IMR-90 (cell line): ENCODE results near the gene MARCHF9. TPM values are rescaled to one million over a fixed set of nuclear protein-coding genes. Genes with fewer than 3 reads are reported as not detected.

ENCODE experiments used
- ATAC-seq: fragments of 200-7000 bp; cut with Tn5 transposase; 2 replicates; pipeline ENCODE4 v1.9.1; 2020; ENCODE audit warnings: low read depth, mild to moderate bottlenecking, moderate library complexity
- BruUV-seq: library from RNA; stranded (reverse); fragments of 400-500 nt; replicated peaks from 2 replicates; lab custom pipeline; 2021; lab: Mats Ljungman, UMichigan
- CTCF ChIA-PET: fragments of 300-600 bp; formaldehyde crosslinking; extraction: SDS; loops from one replicate; lab custom pipeline; 2021; ENCODE audit warnings: antibody characterized with exemption; lab: Yijun Ruan, JAX
- POLR2A ChIA-PET: fragments of 300-600 bp; sonication (Branson Sonifier 250); formaldehyde crosslinking; loops from one replicate; lab custom pipeline; 2022; ENCODE audit warnings: antibody characterized with exemption; ENCODE audit not compliant: unreplicated experiment; lab: Charles Lee
- DNase-seq: peaks from one replicate; pipeline ENCODE4 v3.0.0; 2013
- H2AFZ ChIP-seq: replicated peaks from 2 replicates; pipeline ENCODE3; 2013; ENCODE audit warnings: low read length, mild to moderate bottlenecking; ENCODE audit not compliant: poor library complexity
- H2AK5ac ChIP-seq: 2 replicates; pipeline ENCODE4 v1.6.1; 2013; ENCODE audit warnings: low read depth, low read length, inconsistent platforms
- H2AK9ac ChIP-seq: replicated peaks from 2 replicates; pipeline ENCODE3; 2013; ENCODE audit warnings: mild to moderate bottlenecking, low read depth, low read length, moderate library complexity; ENCODE audit not compliant: poor library complexity
- H2BK120ac ChIP-seq: 2 replicates; pipeline ENCODE4 v1.6.1; 2013; ENCODE audit warnings: low read depth, low read length, inconsistent platforms
- H2BK15ac ChIP-seq: 3 replicates; pipeline ENCODE4 v1.6.1; 2013; ENCODE audit warnings: low read depth, low read length, inconsistent platforms
- H2BK20ac ChIP-seq: 2 replicates; pipeline ENCODE4 v1.6.1; 2013; ENCODE audit warnings: low read depth, mild to moderate bottlenecking, inconsistent platforms, low read length, moderate library complexity
- H2BK5ac ChIP-seq: 2 replicates; pipeline ENCODE4 v1.6.1; 2013; ENCODE audit warnings: mild to moderate bottlenecking, low read depth, low read length, inconsistent platforms; ENCODE audit not compliant: poor library complexity, severe bottlenecking
- H3K14ac ChIP-seq: replicated peaks from 2 replicates; pipeline ENCODE4 v1.6.1; 2013; ENCODE audit warnings: low read depth, low read length, inconsistent platforms
- H3K18ac ChIP-seq: 2 replicates; pipeline ENCODE4 v1.6.1; 2013; ENCODE audit warnings: low read depth, low read length, control low read depth
- H3K23ac ChIP-seq: 2 replicates; pipeline ENCODE4 v1.6.1; 2013; ENCODE audit warnings: low read depth, low read length, inconsistent platforms
- H3K27ac ChIP-seq: 2 replicates; pipeline ENCODE4 v1.5.1; 2013; ENCODE audit warnings: mild to moderate bottlenecking, control low read depth, low read length; ENCODE audit not compliant: insufficient read depth
- H3K27me3 ChIP-seq: 2 replicates; pipeline ENCODE4 v1.6.1; 2013; ENCODE audit warnings: low read length; ENCODE audit not compliant: control insufficient read depth, insufficient read depth
- H3K36me3 ChIP-seq: 2 replicates; pipeline ENCODE4 v1.6.1; 2013; ENCODE audit warnings: low read length, mixed read lengths; ENCODE audit not compliant: control insufficient read depth, insufficient read depth
- H3K4ac ChIP-seq: 2 replicates; pipeline ENCODE4 v1.6.1; 2013; ENCODE audit warnings: low read depth, low read length, inconsistent platforms
- H3K4me1 ChIP-seq: 2 replicates; pipeline ENCODE4 v1.6.1; 2013; ENCODE audit warnings: low read length, mixed read lengths; ENCODE audit not compliant: control insufficient read depth, insufficient read depth
- H3K4me2 ChIP-seq: 2 replicates; pipeline ENCODE4 v1.6.1; 2013; ENCODE audit warnings: low read depth, mild to moderate bottlenecking, control low read depth, low read length, moderate library complexity
- H3K4me3 ChIP-seq: 2 replicates; pipeline ENCODE4 v1.5.1; 2013; ENCODE audit warnings: low read depth, mild to moderate bottlenecking, control low read depth, low read length, moderate library complexity; ENCODE audit not compliant: insufficient read depth
- H3K56ac ChIP-seq: 2 replicates; pipeline ENCODE4 v1.6.1; 2013; ENCODE audit warnings: low read length, inconsistent platforms; ENCODE audit not compliant: insufficient read depth; ENCODE audit errors: extremely low read depth
- H3K79me1 ChIP-seq, 2 experiments: 2 replicates each; pipeline ENCODE4 v1.6.1; 2013; ENCODE audit warnings: low read length in 2 of 2, inconsistent platforms in 1 of 2, low read depth in 1 of 2
- H3K9ac ChIP-seq: 2 replicates; pipeline ENCODE4 v1.6.1; 2013; ENCODE audit warnings: low read depth, low read length, control low read depth
- H3K9me1 ChIP-seq: 2 replicates; pipeline ENCODE4 v1.6.1; 2013; ENCODE audit warnings: low read length, inconsistent platforms; ENCODE audit not compliant: insufficient read depth
- H3K9me3 ChIP-seq: 2 replicates; pipeline ENCODE4 v1.6.1; 2013; ENCODE audit warnings: low read length; ENCODE audit not compliant: control insufficient read depth, insufficient read depth
- H4K20me1 ChIP-seq: 2 replicates; pipeline ENCODE4 v1.6.1; 2013; ENCODE audit warnings: low read length, inconsistent platforms; ENCODE audit not compliant: insufficient read depth
- H4K5ac ChIP-seq: 2 replicates; pipeline ENCODE4 v1.6.1; 2013; ENCODE audit warnings: mild to moderate bottlenecking, low read depth, low read length, control low read depth
- H4K8ac ChIP-seq, 2 experiments: 2 replicates each; pipeline ENCODE4 v1.6.1; 2013; ENCODE audit warnings: low read depth in 2 of 2, low read length in 2 of 2, control low read depth in 1 of 2, inconsistent platforms in 1 of 2
- H4K91ac ChIP-seq: 2 replicates; pipeline ENCODE4 v1.6.1; 2013; ENCODE audit warnings: low read depth, low read length, inconsistent platforms; ENCODE audit not compliant: insufficient read depth
- BHLHE40 ChIP-seq: fragments of 150-350 bp; IDR thresholded peaks from 2 replicates; pipeline ENCODE4 v1.6.1; 2016; ENCODE audit warnings: mild to moderate bottlenecking, low read depth, low read length
- CEBPB ChIP-seq: IDR thresholded peaks from 2 replicates; pipeline ENCODE4 v1.6.1; 2012; ENCODE audit warnings: low read depth, low read length, improper control_type of control experiment
- CHD1 ChIP-seq: IDR thresholded peaks from 2 replicates; pipeline ENCODE4 v1.6.1; 2012; ENCODE audit warnings: low read depth, low read length, improper control_type of control experiment
- FOS ChIP-seq: fragments of 150-350 bp; IDR thresholded peaks from 2 replicates; pipeline ENCODE4 v1.6.1; 2016; ENCODE audit warnings: low read depth, low read length
- MAFK ChIP-seq: IDR thresholded peaks from 2 replicates; pipeline ENCODE4 v1.6.1; 2012; ENCODE audit warnings: low read depth, low read length, improper control_type of control experiment
- MAZ ChIP-seq: IDR thresholded peaks from 2 replicates; pipeline ENCODE4 v1.6.1; 2012; ENCODE audit warnings: low read depth, mild to moderate bottlenecking, low read length, improper control_type of control experiment, moderate library complexity, borderline replicate concordance
- MXI1 ChIP-seq: IDR thresholded peaks from 2 replicates; pipeline ENCODE4 v1.6.1; 2012; ENCODE audit warnings: low read depth, mild to moderate bottlenecking, low read length, moderate library complexity, borderline replicate concordance
- NFE2L2 ChIP-seq: fragments of 150-350 bp; IDR thresholded peaks from 2 replicates; pipeline ENCODE4 v1.6.1; 2016; ENCODE audit warnings: low read depth, mild to moderate bottlenecking, low read length
- POLR2A ChIP-seq: IDR thresholded peaks from 2 replicates; pipeline ENCODE4 v1.6.1; 2012; ENCODE audit warnings: mild to moderate bottlenecking, low read depth, low read length
- RAD21 ChIP-seq: IDR thresholded peaks from 2 replicates; pipeline ENCODE4 v1.6.1; 2012; ENCODE audit warnings: low read length, improper control_type of control experiment
- RFX5 ChIP-seq: IDR thresholded peaks from 2 replicates; pipeline ENCODE4 v1.8.0; 2012; ENCODE audit warnings: low read depth, mild to moderate bottlenecking, low read length, moderate library complexity
- SMC3 ChIP-seq: fragments of 150-350 bp; IDR thresholded peaks from 2 replicates; pipeline ENCODE4 v1.6.1; 2016; ENCODE audit warnings: low read depth, mild to moderate bottlenecking, antibody characterized with exemption, low read length, moderate library complexity
- WGBS, 2 experiments: methylation state at CpG; one replicate each; pipeline versions ENCODE4 v1.1.5 to v1.1.7; 2013; ENCODE audit warnings: missing lambda C conversion rate in 2 of 2; ENCODE audit not compliant: insufficient read length in 1 of 2; ENCODE audit errors: extremely low coverage in 2 of 2; 5-methylcytosine and 5-hydroxymethylcytosine counted together
- dilution Hi-C: fragments of 300-500 bp; cut with HindIII; formaldehyde crosslinking; loops from one replicate; pipeline ENCODE4 v1.14.3; 2018; ENCODE audit warnings: low sequenced_read_pairs; ENCODE audit not compliant: unreplicated experiment
- in situ Hi-C: fragments of 300-500 bp; cut with MboI; formaldehyde crosslinking; loops from 3 replicates; pipeline ENCODE4 v1.14.3; 2019; ENCODE audit warnings: low sequenced_read_pairs, inconsistent platforms, mixed read lengths
- intact Hi-C: fragments of 100-400 bp; cut with micrococcal nuclease; formaldehyde crosslinking; loops from 2 replicates; pipeline ENCODE4 v1.10.0; 2022
- polyA plus RNA-seq, 3 experiments: library from polyadenylated mRNA; depleted of rRNA; stranded (reverse); fragments of >200 nt; gene quantifications; 2 replicates each; pipeline ENCODE4 v1.2.3, GENCODE V29; 2012; ENCODE audit warnings: low replicate concordance in 1 of 3
- total RNA-seq: library from RNA; depleted of rRNA; stranded (reverse); fragments of >200 nt; gene quantifications from 2 replicates; pipeline ENCODE4 v1.2.3, GENCODE V29; 2012
- TF ChIP-seq, protein P1 (sequence below): fragments of 150-350 bp; IDR thresholded peaks from 2 replicates; pipeline ENCODE4 v1.6.1; 2017; ENCODE audit warnings: mild to moderate bottlenecking, antibody characterized with exemption, low read length, low read depth
- TF ChIP-seq, protein P2 (sequence below): fragments of 150-350 bp; IDR thresholded peaks from 2 replicates; pipeline ENCODE4 v1.6.1; 2016; ENCODE audit warnings: low read depth, mild to moderate bottlenecking, low read length, moderate library complexity, borderline replicate concordance
- TF ChIP-seq, protein P3 (sequence below): conservative IDR thresholded peaks from 2 replicates; pipeline ENCODE4 v1.5.1; 2012; ENCODE audit warnings: mild to moderate bottlenecking, low read depth, low read length, improper control_type of control experiment

MARCHF9 gene
- total and polyA plus RNA-seq, 2 of the 4 experiments (the other 2 are of a cell fraction), result 1.1 to 5.4 TPM

DNA sequence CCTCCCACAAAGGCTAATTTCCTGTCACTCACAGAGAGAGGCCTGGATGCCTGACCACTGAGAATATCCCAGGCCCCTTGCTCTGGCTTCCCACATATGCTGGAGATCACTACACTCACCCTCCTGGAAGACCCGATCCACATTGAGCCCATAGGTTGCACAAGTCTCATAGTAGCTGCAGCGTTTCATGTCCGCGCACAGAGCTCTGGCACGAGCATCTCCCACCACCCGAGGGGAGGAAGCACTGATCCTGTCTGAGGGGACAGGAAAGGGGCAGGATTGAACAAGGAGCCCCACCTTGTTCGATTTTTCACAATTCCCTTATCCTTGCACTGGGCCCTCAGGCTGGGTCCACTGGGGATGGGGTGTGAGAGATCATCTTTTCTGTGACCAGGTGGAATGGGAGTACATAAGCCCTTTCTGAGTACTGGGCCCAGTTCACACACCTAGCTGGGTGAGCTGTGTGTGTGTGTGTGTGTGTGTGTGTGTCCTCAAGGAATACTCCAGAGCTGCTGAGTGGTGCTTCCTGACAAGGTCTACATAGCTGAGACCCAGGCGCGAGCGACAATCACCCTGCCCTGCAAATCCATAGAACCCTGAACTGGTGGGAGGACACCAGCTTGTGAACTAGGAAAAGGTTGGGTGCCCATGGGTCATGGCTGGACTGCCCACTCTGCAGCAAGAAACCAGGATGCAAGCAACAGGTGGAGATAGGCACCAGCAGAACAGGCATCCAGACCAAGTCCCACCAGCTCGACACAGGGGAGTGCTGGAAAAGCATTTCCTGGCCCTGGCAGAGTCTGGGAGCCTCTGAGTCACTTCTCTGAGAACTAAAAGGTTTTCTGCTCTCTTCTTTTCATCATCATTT, 21.9 kb upstream of the MARCHF9 start:
- H3K14ac ChIP-seq, result no peak overlapping the region
- no peak overlapping the region for H3K9ac ChIP-seq
- no peak overlapping the region for H3K4ac ChIP-seq
- peaks cover 68% of the 10 kb centered on the region for H3K27me3 ChIP-seq
- POLR2A ChIA-PET, result no interaction called here
- no peak overlapping the region for H3K27ac ChIP-seq
- no peak overlapping the region for H2AFZ ChIP-seq
- no peaks in the 10 kb centered on the region for H3K79me1 ChIP-seq
- no peak overlapping the region for H3K4me2 ChIP-seq
- H3K9me3 ChIP-seq, result no peaks in the 10 kb centered on the region
- H3K56ac ChIP-seq, result no peak overlapping the region
- no peak overlapping the region for H4K8ac ChIP-seq
- dilution Hi-C loops, result no loop called here
- no TSS peak for BruUV-seq
- H3K9me1 ChIP-seq, result no peaks in the 10 kb centered on the region
- H4K5ac ChIP-seq, result no peak overlapping the region
- no peak overlapping the region for H4K91ac ChIP-seq
- 100% methylated on average over 3 of the region's 11 CpGs; no CpG with 5 or more reads in 1 of the 2 experiments for WGBS, 2 experiments
- H2AK9ac ChIP-seq, result peak overlapping the region; percentile 28
- H3K36me3 ChIP-seq, result no peaks in the 10 kb centered on the region
- H4K20me1 ChIP-seq, result 0 out of 2 replicates have a peak, but pooled peaks cover 10% of the 10 kb centered on the region
- H3K18ac ChIP-seq, result no peak overlapping the region
- intact Hi-C loops, result no loop called here
- no peak overlapping the region for H2BK5ac ChIP-seq
- no peak overlapping the region for H2BK20ac ChIP-seq
- in situ Hi-C loops, result loop anchor here (10.0 kb wide), 1 partner anchor 148 kb away; no protein-coding TSS in a partner anchor
- no peak overlapping the region for H2BK15ac ChIP-seq
- no peak overlapping the region for H2BK120ac ChIP-seq
- H3K4me3 ChIP-seq, result no peak overlapping the region
- CTCF ChIA-PET, result no interaction called here
- 0 out of 2 replicates have a peak, but pooled peaks cover 3% of the 10 kb centered on the region for H3K4me1 ChIP-seq
- ATAC-seq (no peak), DNase-seq (peak; percentile 14)
- no peak overlapping the region for H2AK5ac ChIP-seq
- H3K23ac ChIP-seq, result no peak overlapping the region
- TF ChIP-seq FOS (no peak), CHD1 (no peak), NFE2L2 (no peak), MAZ (no peak), BHLHE40 (no peak), CEBPB (no peak), MXI1 (no peak), RAD21 (no peak), MAFK (no peak), POLR2A (no peak), SMC3 (no peak), RFX5 (no peak)
- TF ChIP-seq, protein P1, sequence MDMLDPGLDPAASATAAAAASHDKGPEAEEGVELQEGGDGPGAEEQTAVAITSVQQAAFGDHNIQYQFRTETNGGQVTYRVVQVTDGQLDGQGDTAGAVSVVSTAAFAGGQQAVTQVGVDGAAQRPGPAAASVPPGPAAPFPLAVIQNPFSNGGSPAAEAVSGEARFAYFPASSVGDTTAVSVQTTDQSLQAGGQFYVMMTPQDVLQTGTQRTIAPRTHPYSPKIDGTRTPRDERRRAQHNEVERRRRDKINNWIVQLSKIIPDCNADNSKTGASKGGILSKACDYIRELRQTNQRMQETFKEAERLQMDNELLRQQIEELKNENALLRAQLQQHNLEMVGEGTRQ, result no peak
- TF ChIP-seq, protein P2, sequence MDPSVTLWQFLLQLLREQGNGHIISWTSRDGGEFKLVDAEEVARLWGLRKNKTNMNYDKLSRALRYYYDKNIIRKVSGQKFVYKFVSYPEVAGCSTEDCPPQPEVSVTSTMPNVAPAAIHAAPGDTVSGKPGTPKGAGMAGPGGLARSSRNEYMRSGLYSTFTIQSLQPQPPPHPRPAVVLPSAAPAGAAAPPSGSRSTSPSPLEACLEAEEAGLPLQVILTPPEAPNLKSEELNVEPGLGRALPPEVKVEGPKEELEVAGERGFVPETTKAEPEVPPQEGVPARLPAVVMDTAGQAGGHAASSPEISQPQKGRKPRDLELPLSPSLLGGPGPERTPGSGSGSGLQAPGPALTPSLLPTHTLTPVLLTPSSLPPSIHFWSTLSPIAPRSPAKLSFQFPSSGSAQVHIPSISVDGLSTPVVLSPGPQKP, result no peak
- TF ChIP-seq, protein P3, sequence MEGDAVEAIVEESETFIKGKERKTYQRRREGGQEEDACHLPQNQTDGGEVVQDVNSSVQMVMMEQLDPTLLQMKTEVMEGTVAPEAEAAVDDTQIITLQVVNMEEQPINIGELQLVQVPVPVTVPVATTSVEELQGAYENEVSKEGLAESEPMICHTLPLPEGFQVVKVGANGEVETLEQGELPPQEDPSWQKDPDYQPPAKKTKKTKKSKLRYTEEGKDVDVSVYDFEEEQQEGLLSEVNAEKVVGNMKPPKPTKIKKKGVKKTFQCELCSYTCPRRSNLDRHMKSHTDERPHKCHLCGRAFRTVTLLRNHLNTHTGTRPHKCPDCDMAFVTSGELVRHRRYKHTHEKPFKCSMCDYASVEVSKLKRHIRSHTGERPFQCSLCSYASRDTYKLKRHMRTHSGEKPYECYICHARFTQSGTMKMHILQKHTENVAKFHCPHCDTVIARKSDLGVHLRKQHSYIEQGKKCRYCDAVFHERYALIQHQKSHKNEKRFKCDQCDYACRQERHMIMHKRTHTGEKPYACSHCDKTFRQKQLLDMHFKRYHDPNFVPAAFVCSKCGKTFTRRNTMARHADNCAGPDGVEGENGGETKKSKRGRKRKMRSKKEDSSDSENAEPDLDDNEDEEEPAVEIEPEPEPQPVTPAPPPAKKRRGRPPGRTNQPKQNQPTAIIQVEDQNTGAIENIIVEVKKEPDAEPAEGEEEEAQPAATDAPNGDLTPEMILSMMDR, result no peak
